OCI-M2 (cell line): ENCODE measurements around the gene CCDC63.

Experiments
- DNase-seq: peaks from one replicate; lab custom pipeline; 2025; ENCODE audit not compliant: unreplicated experiment; lab: John Stamatoyannopoulos, UW

CCDC63 gene

DNA sequence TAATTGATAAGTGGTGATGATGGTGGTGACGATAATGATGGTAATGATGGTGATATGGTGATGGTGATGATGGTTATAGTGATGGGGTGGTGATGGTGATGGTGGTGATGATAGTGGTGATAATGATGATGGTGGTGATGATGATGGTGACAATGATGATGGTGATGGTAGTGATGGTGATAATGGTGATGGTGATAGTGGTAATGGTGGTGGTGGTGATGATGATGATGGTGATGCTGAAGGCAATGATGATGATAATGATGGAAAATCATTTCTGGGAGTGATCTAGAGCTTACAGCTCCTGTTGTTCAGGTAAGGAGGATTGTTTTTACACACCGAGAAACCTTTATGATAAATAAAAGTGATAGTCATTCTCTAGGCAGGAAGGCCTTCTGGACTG is 33.9 kb downstream of the CCDC63 start:
- no peak for DNase-seq

DNA sequence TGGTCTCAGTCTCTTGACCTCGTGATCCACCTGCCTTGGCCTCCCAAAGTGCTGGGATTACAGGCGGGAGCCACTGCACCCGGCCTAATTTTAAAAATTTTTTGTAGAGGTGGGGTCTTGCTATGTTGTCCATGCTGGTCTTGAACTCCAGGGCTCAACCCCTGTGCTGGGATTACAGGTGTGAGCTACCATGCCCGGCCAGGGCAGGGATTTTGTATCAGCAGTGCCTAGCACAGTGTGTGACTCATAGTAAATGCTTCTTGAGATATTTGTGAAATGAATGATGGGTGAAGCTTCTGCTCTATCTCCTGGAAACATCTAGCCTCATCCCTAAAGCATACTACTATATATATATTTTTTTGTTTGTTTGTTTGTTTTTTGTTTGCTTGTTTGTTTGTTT is 36.5 kb downstream of the CCDC63 start:
- DNase-seq: no peak

DNA sequence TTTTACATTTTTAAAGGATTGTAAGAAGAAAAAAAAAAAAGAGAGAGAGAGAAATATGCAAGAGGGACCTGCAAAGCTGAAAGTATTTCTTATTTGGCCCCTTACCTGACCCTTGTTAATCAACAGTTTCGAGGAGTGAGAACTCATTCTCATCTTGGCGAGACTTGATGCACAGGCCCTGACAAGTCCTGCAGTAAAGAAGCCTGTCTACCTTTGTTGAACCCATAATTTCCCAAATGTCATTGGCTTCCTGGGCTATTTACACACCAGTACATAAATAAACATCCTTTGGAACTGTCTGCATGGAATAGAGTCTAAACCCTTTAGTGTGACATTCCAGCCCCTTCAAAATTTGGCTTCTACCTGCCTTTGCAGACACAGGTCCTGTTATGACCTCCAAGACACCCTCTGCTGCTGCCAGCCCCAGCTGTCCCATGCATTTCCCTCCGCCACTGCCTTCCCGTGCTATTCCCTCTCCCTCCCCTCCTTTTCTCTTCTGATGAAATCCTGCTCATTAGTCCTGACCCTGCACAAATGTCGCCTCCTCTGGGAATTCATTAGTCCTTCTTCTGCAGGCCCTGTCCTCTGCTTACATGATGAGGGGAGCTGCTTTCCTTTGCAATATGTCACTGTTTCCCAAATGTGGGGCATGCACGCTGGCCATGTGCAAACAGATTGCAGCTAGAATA is 38.5 kb downstream of the CCDC63 start:
- no peak for DNase-seq

DNA sequence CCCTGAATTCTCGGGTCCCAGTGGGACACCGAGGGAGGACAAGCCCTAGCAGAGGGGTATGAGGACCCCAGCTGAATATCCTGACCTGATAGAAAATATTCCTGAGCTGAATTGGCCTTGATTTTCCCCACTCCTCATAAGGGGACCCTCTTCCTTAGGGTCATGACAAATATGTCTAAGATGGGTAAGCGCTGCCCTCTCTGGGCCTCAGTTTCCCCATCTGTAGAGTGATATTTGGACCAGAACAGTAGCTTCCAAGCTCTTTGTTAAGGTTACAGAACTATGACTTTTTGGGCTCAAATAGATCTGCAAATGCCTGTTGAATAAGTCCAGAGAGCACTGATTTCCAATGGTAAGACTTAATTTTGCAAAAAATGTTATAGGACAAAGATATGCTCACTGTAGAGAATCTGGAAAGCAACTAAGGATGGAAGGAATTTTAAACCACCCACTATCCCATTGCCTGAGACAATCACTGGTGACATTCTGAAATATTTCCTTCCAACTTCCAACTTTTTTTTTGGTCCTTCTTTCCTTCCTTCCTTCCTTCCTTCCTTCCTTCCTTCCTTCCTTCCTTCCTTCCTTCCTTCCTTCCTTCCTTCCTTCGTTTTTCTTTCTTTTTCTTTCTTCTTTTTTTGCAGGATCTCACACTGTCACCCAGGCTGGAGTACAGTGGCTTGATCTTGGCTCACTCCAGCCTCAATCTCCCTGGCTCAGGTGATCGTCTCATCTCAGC is 41.6 kb downstream of the CCDC63 start:
- DNase-seq: no peak

DNA sequence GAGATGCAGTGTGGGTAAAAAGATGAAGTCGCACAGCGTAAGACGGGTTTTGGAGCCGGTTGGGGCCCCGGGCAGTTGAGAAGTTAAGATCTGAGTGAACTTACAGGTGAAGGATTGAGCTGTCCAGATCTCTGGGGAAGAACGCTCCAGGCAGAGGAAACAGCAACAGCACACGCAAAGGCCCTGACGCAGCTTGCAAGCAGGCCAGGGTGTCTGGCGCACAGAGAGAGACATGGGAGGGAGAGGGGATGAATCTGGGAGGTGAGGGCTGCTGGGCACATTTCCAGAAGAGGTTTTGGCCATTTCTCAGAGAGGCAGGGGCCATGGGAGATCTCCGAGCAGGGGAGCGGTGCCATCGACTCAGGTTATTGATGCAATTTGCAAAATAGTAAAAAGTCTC is 42.6 kb downstream of the CCDC63 start:
- no peak for DNase-seq

DNA sequence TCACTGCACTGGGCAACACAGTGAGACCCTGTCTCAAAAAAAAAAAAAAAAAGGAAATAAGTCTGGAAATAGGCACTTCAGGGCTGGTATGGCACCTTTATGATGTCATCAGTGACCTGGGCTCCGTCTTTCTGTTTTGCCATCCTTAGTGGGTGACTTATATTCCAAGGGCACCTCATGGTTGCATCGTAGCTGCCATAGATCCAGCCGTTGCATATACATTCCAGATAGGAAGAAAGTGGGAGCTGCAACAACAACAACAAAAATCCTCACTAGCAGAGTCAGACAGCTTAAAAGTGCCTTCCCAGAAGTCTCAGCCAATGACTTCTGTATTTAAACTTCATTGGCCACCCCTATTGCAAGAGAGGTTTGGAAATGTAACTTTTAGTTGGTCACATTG is 47.2 kb downstream of the CCDC63 start:
- DNase-seq: no peak

DNA sequence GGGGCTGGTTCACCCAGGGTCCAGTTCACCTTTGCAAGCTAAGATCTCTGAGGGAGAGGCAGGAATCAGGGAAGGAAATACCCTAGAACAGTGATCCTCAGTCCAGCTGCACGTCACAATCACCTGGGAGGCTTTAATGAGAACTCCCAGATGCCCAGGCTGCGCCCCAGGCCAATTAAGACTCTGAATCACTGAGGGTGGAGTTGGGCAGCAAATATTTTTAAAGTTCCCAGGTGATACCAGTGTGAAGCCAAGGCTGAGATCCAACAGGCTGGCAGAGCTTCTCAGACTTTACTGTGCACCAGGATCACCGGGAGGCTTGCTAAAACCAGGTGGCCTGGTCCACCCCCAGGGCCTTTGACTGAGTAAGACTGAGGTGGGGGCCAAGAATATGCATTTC is 49.8 kb downstream of the CCDC63 start:
- DNase-seq: no peak

DNA sequence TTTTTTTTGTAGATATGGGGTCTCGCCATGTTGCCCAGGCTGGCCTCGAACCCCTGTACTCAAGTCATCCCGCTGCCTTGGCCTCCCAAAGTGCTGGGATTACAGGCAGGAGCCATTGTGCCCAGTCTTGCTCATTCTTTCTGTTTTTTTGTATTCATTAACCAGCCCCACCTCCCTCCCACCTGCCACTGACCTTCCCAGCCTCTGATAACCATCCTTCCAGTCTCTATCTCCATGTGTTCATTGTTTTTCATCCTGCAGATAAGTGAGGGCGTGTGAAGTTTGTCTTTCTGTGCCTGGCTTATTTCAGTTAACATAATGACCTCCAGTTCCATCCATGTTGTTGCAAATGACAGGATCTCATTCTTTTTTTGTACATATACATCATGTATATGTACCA is 54.6 kb downstream of the CCDC63 start:
- DNase-seq: no peak

DNA sequence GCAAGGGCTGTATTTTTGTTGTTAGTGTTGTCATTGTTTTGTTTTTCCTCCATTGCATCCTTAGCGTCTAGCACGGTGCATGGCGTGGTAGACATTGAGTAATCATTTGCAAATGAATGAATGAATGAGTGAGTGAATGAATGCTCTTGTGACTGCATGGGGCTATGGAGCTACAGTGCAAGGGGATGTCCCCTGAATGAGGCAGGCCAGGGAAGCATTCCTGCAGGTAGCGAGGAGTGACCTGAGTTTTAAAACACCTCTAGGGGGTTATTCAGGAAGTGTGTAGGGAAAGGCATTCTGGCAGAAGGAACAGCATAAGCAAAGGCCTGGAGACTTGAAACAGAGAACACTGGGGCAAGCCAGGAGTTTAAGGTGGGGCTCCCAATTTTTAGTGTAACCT is 56.7 kb downstream of the CCDC63 start:
- no peak for DNase-seq

DNA sequence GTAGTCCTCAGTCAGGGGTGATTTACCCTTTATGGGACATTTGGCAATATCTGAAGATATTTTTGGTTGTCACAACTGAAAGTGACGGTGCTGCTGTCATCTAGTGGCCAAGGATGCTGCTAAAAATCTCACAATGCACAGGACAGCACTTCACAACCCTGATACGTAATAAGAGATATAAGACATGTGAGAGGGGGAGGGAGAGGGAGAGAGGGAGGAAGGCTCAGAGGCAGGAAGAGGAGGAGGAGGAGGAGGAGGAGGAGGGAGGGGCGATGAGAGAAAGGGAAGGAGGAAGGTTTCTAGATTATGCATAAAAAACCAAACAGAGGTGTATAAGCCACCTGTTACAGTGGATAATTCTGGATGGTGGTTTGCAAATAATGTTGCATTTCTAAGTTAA is 59.3 kb downstream of the CCDC63 start:
- no peak for DNase-seq

DNA sequence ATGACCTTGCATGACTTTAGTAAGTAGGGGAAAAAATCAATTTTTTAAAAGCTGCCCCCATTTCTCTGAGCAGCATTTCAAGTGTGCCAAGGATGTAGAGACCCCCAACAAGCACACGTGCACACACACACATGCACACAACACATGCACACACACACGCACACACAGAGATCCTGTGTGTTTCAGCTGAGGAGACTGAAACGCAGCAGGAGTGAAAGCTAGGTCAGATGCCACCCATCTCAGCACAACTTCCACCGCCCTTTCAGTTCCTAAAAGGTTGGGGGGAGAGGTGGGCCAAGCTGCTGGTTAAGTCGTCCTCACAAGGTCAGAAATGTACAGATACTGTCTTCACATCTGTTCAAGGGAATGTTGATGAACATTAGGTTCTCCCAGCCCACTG is 59.7 kb downstream of the CCDC63 start:
- no peak for DNase-seq

DNA sequence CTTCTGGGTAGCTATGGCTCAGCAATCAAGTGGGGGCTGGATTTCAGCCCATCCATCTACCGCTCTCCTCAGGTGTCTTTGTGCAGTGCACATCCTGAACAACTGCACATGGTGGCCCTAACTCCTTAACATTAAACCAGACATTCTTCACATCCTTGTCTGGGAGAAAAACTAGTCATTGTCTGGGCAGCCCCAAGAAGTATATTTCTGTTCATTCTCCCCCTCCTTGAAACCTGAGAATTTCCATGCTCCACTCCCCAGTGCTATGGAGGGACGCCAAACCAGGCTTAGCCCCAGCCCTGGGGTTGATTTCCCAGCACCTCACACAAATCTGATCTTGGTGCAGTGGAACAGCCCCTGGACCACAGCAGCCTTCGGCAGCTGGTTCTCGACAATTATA is 60.2 kb downstream of the CCDC63 start:
- no peak for DNase-seq

DNA sequence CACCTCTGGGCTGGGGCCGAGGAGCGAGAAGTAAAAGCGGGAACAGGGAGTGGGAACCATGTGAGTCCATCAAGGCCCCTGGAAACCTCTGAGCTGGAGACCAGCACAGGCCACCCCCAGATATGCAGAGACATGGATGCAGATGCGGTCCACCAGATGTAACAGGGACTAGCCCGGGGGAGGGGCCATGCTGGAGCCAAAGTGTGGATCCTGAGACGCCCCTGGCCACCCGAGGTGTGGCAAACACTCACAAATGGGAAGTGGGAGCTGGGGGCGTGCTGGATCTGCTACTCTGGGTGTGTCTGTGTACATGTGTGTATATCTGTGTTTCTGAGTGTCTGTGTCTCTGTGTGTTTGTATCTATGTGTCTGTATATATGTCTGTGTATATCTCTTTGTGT is 60.8 kb downstream of the CCDC63 start:
- DNase-seq: no peak

DNA sequence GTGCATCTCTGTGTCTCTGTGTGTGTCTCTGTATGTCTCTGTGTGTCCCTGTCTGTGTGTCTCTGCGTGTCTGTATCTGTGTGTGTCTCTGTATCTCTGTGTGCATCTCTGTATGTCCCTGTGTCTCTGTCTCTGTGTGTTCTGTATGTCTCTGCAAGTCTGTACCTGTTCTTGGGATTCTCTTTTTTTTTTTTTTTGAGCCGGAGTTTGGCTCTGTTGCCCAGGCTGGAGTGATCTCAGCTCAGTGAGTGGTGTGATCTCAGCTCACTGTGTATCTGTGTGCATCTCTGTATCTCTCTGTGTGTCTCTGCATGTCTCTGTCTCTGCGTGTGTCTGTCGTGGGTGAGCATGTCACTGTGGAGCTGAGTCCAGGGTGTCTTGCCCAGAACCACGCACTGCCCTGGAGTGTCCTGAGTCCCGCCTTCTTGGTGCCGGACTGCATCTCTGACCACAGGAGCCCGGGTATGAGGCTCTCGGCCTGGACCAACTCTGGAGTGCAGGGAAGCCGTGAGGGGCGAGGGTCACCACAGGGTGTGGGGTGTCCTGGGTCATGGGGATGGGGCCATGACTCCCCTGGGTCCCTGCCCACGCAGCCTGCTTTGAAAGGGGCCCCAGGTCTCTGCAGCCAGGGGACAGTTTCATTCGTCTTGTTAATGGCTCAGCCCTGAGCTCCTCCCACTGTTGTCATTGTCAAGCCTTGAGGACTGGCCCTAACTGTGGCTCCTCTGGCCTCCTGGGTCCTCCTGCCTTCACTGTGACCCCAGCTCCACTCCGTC is 61.8 kb downstream of the CCDC63 start:
- no peak for DNase-seq

DNA sequence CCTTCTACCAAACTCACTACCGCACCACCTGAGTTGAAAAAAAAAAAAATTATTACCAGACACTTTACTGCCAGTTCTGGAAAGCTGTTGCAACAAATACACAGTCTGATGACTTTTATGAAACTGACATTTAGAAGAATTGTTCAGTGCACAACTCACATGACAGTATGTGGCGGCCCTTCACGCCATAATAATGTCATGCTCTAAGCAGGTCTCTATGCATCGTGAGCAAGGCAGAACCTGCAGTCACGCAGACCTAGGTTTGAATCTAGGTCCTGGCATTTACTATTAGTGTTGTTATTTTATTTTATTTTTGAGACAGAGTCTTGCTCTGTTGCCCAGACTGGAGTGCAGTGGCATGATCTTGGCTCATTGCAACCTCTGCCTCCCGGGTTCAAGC is 65.5 kb downstream of the CCDC63 start:
- no peak for DNase-seq

DNA sequence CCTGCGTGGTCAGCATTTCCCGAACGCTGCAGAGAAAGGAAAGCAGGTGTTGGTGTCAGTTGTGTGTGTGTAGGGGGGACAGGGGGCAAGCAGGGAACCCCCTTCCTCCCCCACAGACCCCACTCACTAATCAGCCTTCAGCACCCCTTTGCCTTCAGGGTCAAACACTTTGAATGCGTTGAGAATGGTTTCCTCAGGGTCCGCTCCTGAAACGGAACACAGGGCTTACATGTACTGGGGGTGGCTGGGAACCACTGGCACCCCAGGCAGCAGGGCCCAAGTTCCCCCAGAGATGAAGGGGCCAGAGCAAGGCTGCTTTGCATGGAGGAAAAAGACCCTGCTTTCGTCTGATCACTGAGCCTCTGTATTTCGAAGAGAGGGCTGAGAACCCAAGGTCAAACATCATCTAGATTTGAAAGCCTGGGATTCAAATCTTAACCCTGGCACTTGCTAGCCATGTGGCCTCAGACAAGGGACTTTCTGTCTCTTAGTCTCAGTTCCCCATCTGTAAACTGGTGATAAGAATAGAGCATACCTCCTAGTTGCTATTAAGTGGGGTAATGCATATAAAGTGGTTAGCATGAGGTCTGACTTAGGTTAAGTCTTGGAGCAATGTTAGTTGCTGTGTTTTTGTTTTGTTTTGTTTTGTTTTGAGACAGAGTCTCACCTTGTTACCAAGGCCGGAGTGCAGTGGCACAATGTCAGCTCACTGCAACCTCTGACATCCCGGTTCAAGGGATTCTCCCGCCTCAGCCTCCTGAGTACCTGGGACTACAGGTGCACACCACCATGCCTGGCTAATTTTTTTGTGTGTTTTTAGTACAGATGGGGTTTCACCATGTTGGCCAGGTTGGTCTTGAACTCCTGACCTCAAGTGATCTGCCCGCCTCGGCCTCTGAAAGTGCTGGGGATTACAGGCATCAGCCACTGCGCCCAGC is 66.6 kb downstream of the CCDC63 start:
- DNase-seq: no peak

DNA sequence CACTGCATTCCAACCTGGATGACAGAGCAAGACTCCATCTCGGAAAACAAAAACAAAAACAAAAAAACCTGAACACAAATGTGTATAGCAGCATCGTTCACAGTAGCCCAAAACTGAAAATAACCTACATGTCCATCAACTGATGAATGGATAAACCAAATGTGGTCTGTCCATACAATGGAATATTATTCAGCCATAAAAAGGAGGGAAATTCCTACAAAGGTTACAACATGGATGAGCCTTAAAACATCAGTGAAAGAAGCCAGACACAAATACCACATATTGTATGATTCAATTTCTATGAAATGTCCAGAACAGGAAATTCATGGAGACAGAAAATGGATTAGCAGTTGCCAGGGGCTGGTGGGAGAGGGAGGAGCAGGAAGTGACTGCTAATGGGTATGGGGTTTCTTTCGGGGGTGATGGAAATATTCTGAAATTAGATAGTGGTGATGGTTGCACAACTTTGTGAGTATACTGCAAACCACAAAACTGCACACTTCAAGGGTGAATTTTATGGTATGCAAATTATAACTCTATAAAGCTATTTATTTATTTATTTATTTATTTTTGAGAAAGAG is 69.6 kb downstream of the CCDC63 start:
- no peak for DNase-seq

DNA sequence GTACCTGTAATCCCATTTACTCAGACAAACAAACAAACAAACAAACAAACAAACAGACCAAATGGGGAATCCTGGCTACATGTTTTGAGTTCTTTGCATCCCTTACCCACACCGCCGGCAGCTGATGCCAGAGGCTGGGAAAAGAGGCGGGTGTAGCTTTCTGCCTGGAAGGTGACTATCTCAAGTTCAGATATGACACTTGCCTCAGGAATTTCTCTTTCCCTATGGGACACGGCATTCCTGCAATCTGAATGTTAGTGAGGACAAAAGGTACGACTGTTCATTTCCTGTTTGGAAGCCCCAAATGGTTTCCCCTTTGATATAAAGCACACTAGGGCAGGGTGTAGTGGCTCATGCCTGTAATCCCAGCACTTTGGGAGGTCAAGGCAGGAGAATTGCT is 70.7 kb downstream of the CCDC63 start:
- no peak for DNase-seq

DNA sequence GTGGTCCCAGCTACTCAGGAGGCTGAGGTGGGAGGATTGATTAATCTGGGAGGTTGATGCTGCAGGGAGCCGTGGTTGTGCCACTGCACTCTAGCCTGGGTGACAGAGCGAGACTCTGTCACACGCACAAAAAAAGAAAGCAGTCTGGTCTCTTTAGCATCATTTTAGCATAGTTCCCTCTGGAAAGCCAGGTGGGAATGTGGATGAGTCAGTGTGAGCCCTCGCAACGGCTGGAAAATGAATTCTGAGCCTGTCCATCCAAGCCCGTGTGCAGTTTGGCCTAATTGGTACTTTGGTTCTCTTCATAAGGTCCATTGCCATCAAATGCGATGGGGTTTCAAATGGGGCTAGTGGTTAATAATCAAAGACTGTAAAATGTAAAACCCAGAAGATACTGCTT is 71.2 kb downstream of the CCDC63 start:
- DNase-seq: no peak

DNA sequence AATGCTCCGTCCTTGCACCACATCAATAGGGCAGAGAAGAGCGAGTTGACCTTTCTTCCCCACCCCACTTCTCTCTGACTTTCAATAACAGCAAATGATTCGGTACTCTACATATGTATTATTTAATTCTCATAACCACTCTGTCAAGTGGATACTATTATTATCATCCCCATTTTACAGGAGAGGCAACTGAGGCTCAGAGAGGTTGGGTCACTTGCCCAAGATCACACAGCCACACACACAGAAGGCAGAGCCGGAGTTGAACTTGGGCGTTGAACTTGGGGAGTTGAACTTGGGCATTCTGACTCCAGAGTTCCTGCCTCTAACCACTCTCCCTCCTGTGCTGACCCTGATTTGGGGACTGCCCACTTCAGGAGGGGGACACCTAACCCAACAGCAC is 72.9 kb downstream of the CCDC63 start:
- no peak for DNase-seq
